OCI-LY3 (cell line): Measurements from ENCODE around the gene HOXD3.

Source experiments
- H2AFZ ChIP-seq: fragments of 200-600, 300-600 bp; shearing (Covaris generic); 2 replicates; pipeline ENCODE4 v1.6.0; 2014; ENCODE audit warnings: antibody characterized with exemption, low read depth, low read length
- H3K27ac ChIP-seq: fragments of 200-600, 300-600 bp; sonication (generic); 2 replicates; pipeline ENCODE4 v1.5.1; 2014; ENCODE audit warnings: mild to moderate bottlenecking, low read length, moderate library complexity, mixed read lengths
- H3K27me3 ChIP-seq: fragments of 200-600, 300-600 bp; sonication (generic); 2 replicates; pipeline ENCODE4 v1.6.1; 2014; ENCODE audit warnings: low read depth, low read length, mixed read lengths
- H3K36me3 ChIP-seq: fragments of 200-600, 300-600 bp; sonication (generic); replicated peaks from 2 replicates; pipeline ENCODE3; 2014; ENCODE audit warnings: low read depth, low read length, mixed read lengths
- H3K4me1 ChIP-seq: fragments of 300-600, 200-600 bp; sonication (generic); 2 replicates; pipeline ENCODE4 v1.6.1; 2014; ENCODE audit warnings: low read length, mixed read lengths
- H3K4me2 ChIP-seq: fragments of 200-600, 300-600 bp; sonication (generic); 2 replicates; pipeline ENCODE4 v1.6.1; 2014; ENCODE audit warnings: low read length, mixed read lengths
- H3K4me3 ChIP-seq: fragments of 300-600, 200-600 bp; sonication (generic); 2 replicates; pipeline ENCODE4 v1.5.1; 2014; ENCODE audit warnings: antibody characterized with exemption, mild to moderate bottlenecking, low read length, moderate library complexity
- H3K79me2 ChIP-seq: fragments of 300-600, 200-600 bp; shearing (Covaris generic); 2 replicates; pipeline ENCODE4 v1.6.1; 2014; ENCODE audit warnings: mild to moderate bottlenecking, low read length, mixed read lengths
- H3K9ac ChIP-seq: fragments of 300-600, 200-600 bp; shearing (Covaris generic); 2 replicates; pipeline ENCODE4 v1.6.0; 2014; ENCODE audit warnings: mild to moderate bottlenecking, low read length, moderate library complexity
- H3K9me3 ChIP-seq: fragments of 200-600, 300-600 bp; shearing (Covaris generic); 2 replicates; pipeline ENCODE4 v1.6.1; 2014; ENCODE audit warnings: low read length, mixed read lengths; ENCODE audit not compliant: insufficient read depth
- H4K20me1 ChIP-seq: fragments of 200-600, 300-600 bp; sonication (generic); 2 replicates; pipeline ENCODE4 v1.6.1; 2016; ENCODE audit warnings: low read length, mixed read lengths; ENCODE audit not compliant: insufficient read depth
- CTCF ChIP-seq: fragments of 200-600, 300-600 bp; sonication (generic); IDR thresholded peaks from 2 replicates; pipeline ENCODE4 v1.5.1; 2014; ENCODE audit warnings: antibody characterized with exemption, low read length, low read depth
- EZH2phosphoT487 ChIP-seq: fragments of 200-600 bp; shearing (Covaris generic); IDR thresholded peaks from 2 replicates; pipeline ENCODE4 v1.6.1; 2018; ENCODE audit warnings: antibody characterized with exemption, mixed run types, low read depth

The HOXD3 gene

DNA sequence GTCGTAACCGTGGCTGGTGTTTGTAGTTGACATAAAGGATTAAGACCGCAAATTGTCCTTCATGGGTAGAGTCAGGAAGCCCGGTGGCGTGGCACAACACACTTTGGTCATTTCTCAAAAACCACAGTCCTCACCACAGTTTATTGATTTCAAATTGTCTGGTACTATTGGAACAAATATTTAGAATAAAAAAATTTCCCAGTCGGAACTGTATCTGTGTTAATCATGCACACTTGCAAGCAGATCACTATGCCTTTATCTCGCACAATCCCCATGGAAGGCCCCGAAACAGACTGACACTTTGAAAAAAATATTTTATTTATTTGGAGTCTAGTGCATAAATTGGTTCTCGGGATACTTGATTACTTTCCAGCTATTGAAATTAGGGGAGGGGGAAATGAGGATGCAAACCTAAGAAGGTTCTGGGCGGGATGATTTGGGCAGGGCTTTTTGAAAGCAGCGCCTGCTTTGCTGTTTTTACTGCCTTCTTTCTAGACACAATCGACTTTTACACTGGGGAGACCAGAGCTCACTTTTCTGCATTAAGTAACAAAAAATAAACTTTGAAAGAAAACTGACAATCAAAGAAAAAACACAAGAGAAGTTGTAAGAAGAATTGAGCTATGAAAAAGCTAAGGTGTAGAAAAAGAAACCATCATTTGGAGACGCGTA is 15.9 kb downstream of the HOXD3 start:
- no peaks in the 10 kb centered on the region for H3K79me2 ChIP-seq
- H3K36me3 ChIP-seq = no peaks in the 10 kb centered on the region
- H3K9ac ChIP-seq = no peak overlapping the region
- H3K4me3 ChIP-seq = no peak overlapping the region
- H2AFZ ChIP-seq = no peak overlapping the region
- H3K27me3 ChIP-seq = no peaks in the 10 kb centered on the region
- no peaks in the 10 kb centered on the region for H4K20me1 ChIP-seq
- no peak overlapping the region for H3K27ac ChIP-seq
- H3K9me3 ChIP-seq = no peaks in the 10 kb centered on the region
- no peak overlapping the region for H3K4me2 ChIP-seq
- no peak for TF ChIP-seq EZH2phosphoT487
- TF ChIP-seq CTCF = no peak
- no peaks in the 10 kb centered on the region for H3K4me1 ChIP-seq

GRCh38 chr2:176173567-176174381 is 16.7 kb downstream of the HOXD3 start:
- no peaks in the 10 kb centered on the region for H3K9me3 ChIP-seq
- no peak overlapping the region for H3K9ac ChIP-seq
- TF ChIP-seq EZH2phosphoT487 (no peak), CTCF (no peak)
- no peak overlapping the region for H3K27ac ChIP-seq
- H3K4me1 ChIP-seq = no peaks in the 10 kb centered on the region
- H3K27me3 ChIP-seq = no peaks in the 10 kb centered on the region
- no peaks in the 10 kb centered on the region for H3K79me2 ChIP-seq
- peak overlapping the region; percentile 55; the same call in 1 of the 2 replicates for H3K4me3 ChIP-seq
- H3K36me3 ChIP-seq = no peaks in the 10 kb centered on the region
- no peak overlapping the region for H2AFZ ChIP-seq
- H3K4me2 ChIP-seq = peak overlapping the region; percentile 60
- no peaks in the 10 kb centered on the region for H4K20me1 ChIP-seq

GRCh38 chr2:176174382-176174823 is 17.3 kb downstream of the HOXD3 start:
- H3K27me3 ChIP-seq = no peaks in the 10 kb centered on the region

More at GRCh38 chr2:176174382-176174823, 17.3 kb downstream of the HOXD3 start:
- Histone ChIP-seq H3K27ac (no peak overlapping the region), H3K4me2 (peak overlapping the region; percentile 60), H3K9me3 (no peaks in the 10 kb centered on the region), H3K79me2 (no peaks in the 10 kb centered on the region), H4K20me1 (no peaks in the 10 kb centered on the region), H3K36me3 (no peaks in the 10 kb centered on the region), H3K4me3 (peak overlapping the region; percentile 55), H2AFZ (no peak overlapping the region), H3K9ac (no peak overlapping the region), H3K4me1 (no peaks in the 10 kb centered on the region)
- TF ChIP-seq CTCF (no peak), EZH2phosphoT487 (no peak)
